RWPE2 (cell line): ENCODE results near the gene FBXL2.
A peak's percentile ranks its signal among the peaks of the same experiment; 100 is the strongest.

Source experiments
- ATAC-seq: fragments of 200-7000 bp; cut with Tn5 transposase; 3 replicates; pipeline ENCODE4 v1.9.1; 2021; ENCODE audit warnings: low read depth
- DNase-seq: peaks from one replicate; pipeline ENCODE4 v3.0.0-alpha.2; 2020; ENCODE audit warnings: low spot score
- H3K27ac ChIP-seq: fragments of 450-650 bp; 2 replicates; pipeline ENCODE4 v1.5.1; 2017; ENCODE audit warnings: mild to moderate bottlenecking; ENCODE audit not compliant: poor library complexity, severe bottlenecking
- H3K27me3 ChIP-seq: fragments of 250-450 bp; sonication (Bioruptor Pico); 2 replicates; pipeline ENCODE4 v1.5.1; 2021; ENCODE audit warnings: mild to moderate bottlenecking, moderate library complexity; ENCODE audit not compliant: insufficient read depth, poor library complexity, severe bottlenecking
- H3K36me3 ChIP-seq: fragments of 250-450 bp; sonication (Bioruptor Pico); 2 replicates; pipeline ENCODE4 v1.5.1; 2020; ENCODE audit warnings: low read depth, mild to moderate bottlenecking, moderate library complexity
- H3K4me1 ChIP-seq: fragments of 250-450 bp; sonication (Bioruptor Pico); 2 replicates; pipeline ENCODE4 v1.5.1; 2021; ENCODE audit warnings: mild to moderate bottlenecking, moderate library complexity; ENCODE audit not compliant: insufficient read depth, poor library complexity, severe bottlenecking
- H3K4me3 ChIP-seq: fragments of 250-450 bp; sonication (Bioruptor Pico); 2 replicates; pipeline ENCODE4 v1.5.1; 2021; ENCODE audit warnings: mild to moderate bottlenecking, moderate library complexity; ENCODE audit not compliant: severe bottlenecking
- H3K9me3 ChIP-seq: fragments of 250-450 bp; sonication (Bioruptor Pico); 2 replicates; pipeline ENCODE4 v1.5.1; 2021; ENCODE audit warnings: mild to moderate bottlenecking, moderate library complexity; ENCODE audit not compliant: severe bottlenecking
- CTCF ChIP-seq: fragments of 450-650 bp; IDR thresholded peaks from one replicate; pipeline ENCODE4 v1.5.1; 2017; ENCODE audit warnings: mild to moderate bottlenecking, moderate library complexity; ENCODE audit not compliant: poor library complexity, severe bottlenecking

The FBXL2 gene

GRCh38 chr3:33271324-33271723 is 5.9 kb upstream of the FBXL2 start:
- Histone ChIP-seq H3K27ac (no peak overlapping the region), H3K36me3 (no peaks in the 10 kb centered on the region), H3K27me3 (no peaks in the 10 kb centered on the region), H3K9me3 (no peaks in the 10 kb centered on the region), H3K4me3 (no peak overlapping the region), H3K4me1 (no peaks in the 10 kb centered on the region)
- TF ChIP-seq CTCF, result no peak
- no peak for DNase-seq
- no peak for ATAC-seq

- DNase-seq, result no peak
- H3K36me3 ChIP-seq, result no peaks in the 10 kb centered on the region
- no peak overlapping the region for H3K4me3 ChIP-seq
- H3K4me1 ChIP-seq, result peaks cover 3% of the 10 kb centered on the region
- no peak for TF ChIP-seq CTCF
- no peaks in the 10 kb centered on the region for H3K9me3 ChIP-seq
- no peak overlapping the region for H3K27ac ChIP-seq
- no peaks in the 10 kb centered on the region for H3K27me3 ChIP-seq
- no peak for ATAC-seq
Observed at GRCh38 chr3:33273628-33274027, 3.6 kb upstream of the FBXL2 start.

GRCh38 chr3:33278163-33278562 is 921 bp downstream of the FBXL2 start:
- Histone ChIP-seq H3K36me3 (0 out of 2 replicates have a peak, but pooled peaks cover 5% of the 10 kb centered on the region), H3K4me3 (peak overlapping the region; percentile 70), H3K4me1 (peaks cover 11% of the 10 kb centered on the region), H3K9me3 (no peaks in the 10 kb centered on the region), H3K27me3 (no peaks in the 10 kb centered on the region), H3K27ac (peak overlapping the region; percentile 33)
- TF ChIP-seq CTCF, result no peak
- ATAC-seq, result peak; percentile 64
- no peak for DNase-seq

- no peak for ATAC-seq
- no peak for DNase-seq
- no peaks in the 10 kb centered on the region for H3K27me3 ChIP-seq
- peaks cover 3% of the 10 kb centered on the region for H3K9me3 ChIP-seq
- H3K27ac ChIP-seq, result no peak overlapping the region
- TF ChIP-seq CTCF, result no peak
- H3K36me3 ChIP-seq, result no peaks in the 10 kb centered on the region
- H3K4me3 ChIP-seq, result no peak overlapping the region
- H3K4me1 ChIP-seq, result no peaks in the 10 kb centered on the region
Observed at GRCh38 chr3:33287672-33288282, 10.5 kb downstream of the FBXL2 start.

- H3K4me1 ChIP-seq, result peaks cover 20% of the 10 kb centered on the region
- no peak for TF ChIP-seq CTCF
- H3K27ac ChIP-seq, result peak overlapping the region; percentile 91
- no peak overlapping the region for H3K4me3 ChIP-seq
- peaks cover 49% of the 10 kb centered on the region for H3K36me3 ChIP-seq
- no peaks in the 10 kb centered on the region for H3K27me3 ChIP-seq
- ATAC-seq (peak; percentile 59), DNase-seq (no peak)
- no peaks in the 10 kb centered on the region for H3K9me3 ChIP-seq
Observed at GRCh38 chr3:33299395-33300081, 22.3 kb downstream of the FBXL2 start.
